Sigmoid colon (tissue), 4 donors: ENCODE results near the gene GRM8.

Experiments
- POLR2A ChIP-seq, 2 donors: fragments of 450-650 bp; IDR thresholded peaks; one replicate each; pipeline ENCODE4 v1.6.1; 2016; ENCODE audit warnings: antibody characterized with exemption in 2 of 2, mild to moderate bottlenecking in 2 of 2, moderate library complexity in 2 of 2
- POLR2AphosphoS5 ChIP-seq, 4 donors: sonication (generic); formaldehyde crosslinking; IDR thresholded peaks; one replicate each; pipeline ENCODE4 v1.6.1; 2017; ENCODE audit warnings: antibody characterized with exemption in 4 of 4
- TF ChIP-seq, protein P1 (sequence below), 4 experiments: fragments of 450-650 bp in 3 of 4; fragments of 200-600 bp in 1 of 4; IDR thresholded peaks; one replicate each; pipeline ENCODE4 v1.5.1; 2016 to 2019; ENCODE audit warnings: antibody characterized with exemption in 4 of 4, mild to moderate bottlenecking in 3 of 4, moderate library complexity in 2 of 4

DNA sequence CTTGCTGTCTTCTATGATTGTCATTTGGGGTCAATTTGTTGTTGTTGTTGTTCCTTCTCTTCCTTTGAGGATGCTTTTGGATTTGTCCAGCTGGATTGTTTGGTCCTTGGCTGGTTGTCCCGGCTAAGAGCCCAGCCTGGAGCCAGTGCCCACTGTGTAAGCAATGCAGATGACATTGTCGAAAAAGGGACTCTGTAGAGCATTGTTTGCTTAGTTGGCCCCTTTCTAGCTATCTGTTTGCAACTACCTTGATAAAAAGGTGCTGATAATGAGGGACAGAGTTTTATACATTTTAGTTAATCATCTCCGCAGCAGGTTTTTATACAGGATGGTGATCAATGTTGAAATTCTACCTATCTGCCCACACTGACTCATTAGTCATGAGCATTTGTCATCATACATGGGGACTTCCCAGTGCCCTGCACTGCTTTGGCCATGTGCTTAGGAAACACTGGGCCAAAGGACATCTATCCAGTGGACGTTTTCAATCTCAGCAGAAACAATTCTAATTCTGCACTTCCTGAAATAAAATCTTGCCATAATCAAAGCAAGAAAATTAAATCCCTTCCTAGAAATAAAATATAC is 311.9 kb downstream of the GRM8 start:
- TF ChIP-seq, protein P1, sequence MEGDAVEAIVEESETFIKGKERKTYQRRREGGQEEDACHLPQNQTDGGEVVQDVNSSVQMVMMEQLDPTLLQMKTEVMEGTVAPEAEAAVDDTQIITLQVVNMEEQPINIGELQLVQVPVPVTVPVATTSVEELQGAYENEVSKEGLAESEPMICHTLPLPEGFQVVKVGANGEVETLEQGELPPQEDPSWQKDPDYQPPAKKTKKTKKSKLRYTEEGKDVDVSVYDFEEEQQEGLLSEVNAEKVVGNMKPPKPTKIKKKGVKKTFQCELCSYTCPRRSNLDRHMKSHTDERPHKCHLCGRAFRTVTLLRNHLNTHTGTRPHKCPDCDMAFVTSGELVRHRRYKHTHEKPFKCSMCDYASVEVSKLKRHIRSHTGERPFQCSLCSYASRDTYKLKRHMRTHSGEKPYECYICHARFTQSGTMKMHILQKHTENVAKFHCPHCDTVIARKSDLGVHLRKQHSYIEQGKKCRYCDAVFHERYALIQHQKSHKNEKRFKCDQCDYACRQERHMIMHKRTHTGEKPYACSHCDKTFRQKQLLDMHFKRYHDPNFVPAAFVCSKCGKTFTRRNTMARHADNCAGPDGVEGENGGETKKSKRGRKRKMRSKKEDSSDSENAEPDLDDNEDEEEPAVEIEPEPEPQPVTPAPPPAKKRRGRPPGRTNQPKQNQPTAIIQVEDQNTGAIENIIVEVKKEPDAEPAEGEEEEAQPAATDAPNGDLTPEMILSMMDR (IDR thresholded peaks at IDR 0.05), result no peak
- TF ChIP-seq POLR2AphosphoS5 (IDR thresholded peaks at IDR 0.05) (no peak), POLR2A (IDR thresholded peaks at IDR 0.05) (no peak)
